ENCODE data around the gene ARHGAP40.

DNA sequence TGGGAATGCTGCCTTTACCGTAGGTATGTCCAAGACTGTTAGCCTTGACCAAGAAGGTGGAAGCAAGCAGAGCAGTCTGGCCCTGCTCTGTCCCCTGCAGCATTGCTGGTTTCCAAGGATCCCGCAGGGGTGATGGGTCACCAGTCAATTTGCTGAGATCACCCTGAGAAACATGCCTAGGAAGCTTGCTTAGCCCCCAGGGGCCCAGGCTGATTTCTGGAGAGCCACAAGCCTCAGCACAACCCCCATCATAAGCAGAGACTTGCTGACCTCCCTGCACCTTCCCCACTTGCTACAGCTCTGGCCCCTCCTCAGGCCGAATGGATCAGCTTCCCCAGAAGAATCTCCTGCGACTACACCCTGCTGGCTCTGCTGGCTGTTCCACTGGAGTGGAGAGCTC lies 21.5 kb downstream of the ARHGAP40 start:
- TF ChIP-seq, protein P1, sequence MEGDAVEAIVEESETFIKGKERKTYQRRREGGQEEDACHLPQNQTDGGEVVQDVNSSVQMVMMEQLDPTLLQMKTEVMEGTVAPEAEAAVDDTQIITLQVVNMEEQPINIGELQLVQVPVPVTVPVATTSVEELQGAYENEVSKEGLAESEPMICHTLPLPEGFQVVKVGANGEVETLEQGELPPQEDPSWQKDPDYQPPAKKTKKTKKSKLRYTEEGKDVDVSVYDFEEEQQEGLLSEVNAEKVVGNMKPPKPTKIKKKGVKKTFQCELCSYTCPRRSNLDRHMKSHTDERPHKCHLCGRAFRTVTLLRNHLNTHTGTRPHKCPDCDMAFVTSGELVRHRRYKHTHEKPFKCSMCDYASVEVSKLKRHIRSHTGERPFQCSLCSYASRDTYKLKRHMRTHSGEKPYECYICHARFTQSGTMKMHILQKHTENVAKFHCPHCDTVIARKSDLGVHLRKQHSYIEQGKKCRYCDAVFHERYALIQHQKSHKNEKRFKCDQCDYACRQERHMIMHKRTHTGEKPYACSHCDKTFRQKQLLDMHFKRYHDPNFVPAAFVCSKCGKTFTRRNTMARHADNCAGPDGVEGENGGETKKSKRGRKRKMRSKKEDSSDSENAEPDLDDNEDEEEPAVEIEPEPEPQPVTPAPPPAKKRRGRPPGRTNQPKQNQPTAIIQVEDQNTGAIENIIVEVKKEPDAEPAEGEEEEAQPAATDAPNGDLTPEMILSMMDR (IDR thresholded peaks at IDR 0.05): no peak
- no peak for TF ChIP-seq POLR2A (IDR thresholded peaks at IDR 0.05)
- no peak for TF ChIP-seq POLR2AphosphoS5 (IDR thresholded peaks at IDR 0.05)
